Fibroblast of lung (primary cell): ENCODE results near the gene TMEM63B.

Source experiments
- EZH2 ChIP-seq: IDR thresholded peaks from 2 replicates; pipeline ENCODE4 v1.5.1; 2012; ENCODE audit warnings: low read length, control low read depth, mild to moderate bottlenecking; ENCODE audit errors: missing control alignments
- TF ChIP-seq, protein P1 (sequence below), 2 donors: IDR thresholded peaks in 1 of 2; conservative IDR thresholded peaks in 1 of 2; 1 replicate in 1 of 2; 2 replicates in 1 of 2; pipeline ENCODE4 v1.5.1; 2011 to 2012; ENCODE audit warnings: low read length in 2 of 2, control low read depth in 1 of 2, inconsistent platforms in 1 of 2, low read depth in 1 of 2, mild to moderate bottlenecking in 1 of 2

DNA sequence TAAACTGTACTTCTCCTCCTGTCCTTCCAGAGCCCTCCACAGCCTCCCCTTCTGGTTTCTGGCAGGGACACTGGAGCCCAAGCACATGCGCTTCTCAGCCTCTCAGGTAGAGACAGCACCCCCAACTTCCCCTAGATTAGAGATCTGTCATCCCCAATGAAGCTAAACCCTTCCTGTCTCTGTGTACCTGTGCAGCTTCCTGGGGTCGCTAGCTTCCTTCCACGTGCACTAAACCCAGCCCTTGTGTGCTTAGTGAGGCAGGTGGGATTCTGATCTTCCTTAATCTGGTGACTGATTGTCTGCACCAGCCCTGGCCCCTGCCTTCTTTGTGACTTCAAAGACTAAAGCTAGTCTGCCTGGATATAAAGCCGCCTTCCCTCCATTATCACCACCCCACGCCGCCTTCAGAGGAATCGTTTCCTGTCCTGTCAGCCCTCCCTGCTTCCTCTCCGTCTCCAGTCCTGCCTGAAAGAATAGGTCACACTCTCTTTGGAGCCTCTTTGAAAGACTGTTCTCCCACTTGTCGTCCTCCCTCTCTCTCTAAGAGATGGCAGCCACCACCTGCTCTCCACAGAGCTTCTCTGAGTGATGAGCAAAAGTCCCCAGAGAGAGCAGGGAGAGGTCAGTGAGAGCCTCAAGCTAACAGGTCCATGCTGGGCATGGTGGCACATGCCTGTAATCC, 58.7 kb downstream of the TMEM63B start:
- TF ChIP-seq, protein P1, sequence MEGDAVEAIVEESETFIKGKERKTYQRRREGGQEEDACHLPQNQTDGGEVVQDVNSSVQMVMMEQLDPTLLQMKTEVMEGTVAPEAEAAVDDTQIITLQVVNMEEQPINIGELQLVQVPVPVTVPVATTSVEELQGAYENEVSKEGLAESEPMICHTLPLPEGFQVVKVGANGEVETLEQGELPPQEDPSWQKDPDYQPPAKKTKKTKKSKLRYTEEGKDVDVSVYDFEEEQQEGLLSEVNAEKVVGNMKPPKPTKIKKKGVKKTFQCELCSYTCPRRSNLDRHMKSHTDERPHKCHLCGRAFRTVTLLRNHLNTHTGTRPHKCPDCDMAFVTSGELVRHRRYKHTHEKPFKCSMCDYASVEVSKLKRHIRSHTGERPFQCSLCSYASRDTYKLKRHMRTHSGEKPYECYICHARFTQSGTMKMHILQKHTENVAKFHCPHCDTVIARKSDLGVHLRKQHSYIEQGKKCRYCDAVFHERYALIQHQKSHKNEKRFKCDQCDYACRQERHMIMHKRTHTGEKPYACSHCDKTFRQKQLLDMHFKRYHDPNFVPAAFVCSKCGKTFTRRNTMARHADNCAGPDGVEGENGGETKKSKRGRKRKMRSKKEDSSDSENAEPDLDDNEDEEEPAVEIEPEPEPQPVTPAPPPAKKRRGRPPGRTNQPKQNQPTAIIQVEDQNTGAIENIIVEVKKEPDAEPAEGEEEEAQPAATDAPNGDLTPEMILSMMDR (conservative IDR thresholded peaks at IDR 0.05 in 1 of 2, IDR thresholded peaks at IDR 0.05 in 1 of 2; ENCODE audit: low read depth in 1 of 2, low read length in 2 of 2), result no peak
- TF ChIP-seq EZH2, result no peak
